ENCODE measurements around the gene FAM222A.

Gene FAM222A

DNA sequence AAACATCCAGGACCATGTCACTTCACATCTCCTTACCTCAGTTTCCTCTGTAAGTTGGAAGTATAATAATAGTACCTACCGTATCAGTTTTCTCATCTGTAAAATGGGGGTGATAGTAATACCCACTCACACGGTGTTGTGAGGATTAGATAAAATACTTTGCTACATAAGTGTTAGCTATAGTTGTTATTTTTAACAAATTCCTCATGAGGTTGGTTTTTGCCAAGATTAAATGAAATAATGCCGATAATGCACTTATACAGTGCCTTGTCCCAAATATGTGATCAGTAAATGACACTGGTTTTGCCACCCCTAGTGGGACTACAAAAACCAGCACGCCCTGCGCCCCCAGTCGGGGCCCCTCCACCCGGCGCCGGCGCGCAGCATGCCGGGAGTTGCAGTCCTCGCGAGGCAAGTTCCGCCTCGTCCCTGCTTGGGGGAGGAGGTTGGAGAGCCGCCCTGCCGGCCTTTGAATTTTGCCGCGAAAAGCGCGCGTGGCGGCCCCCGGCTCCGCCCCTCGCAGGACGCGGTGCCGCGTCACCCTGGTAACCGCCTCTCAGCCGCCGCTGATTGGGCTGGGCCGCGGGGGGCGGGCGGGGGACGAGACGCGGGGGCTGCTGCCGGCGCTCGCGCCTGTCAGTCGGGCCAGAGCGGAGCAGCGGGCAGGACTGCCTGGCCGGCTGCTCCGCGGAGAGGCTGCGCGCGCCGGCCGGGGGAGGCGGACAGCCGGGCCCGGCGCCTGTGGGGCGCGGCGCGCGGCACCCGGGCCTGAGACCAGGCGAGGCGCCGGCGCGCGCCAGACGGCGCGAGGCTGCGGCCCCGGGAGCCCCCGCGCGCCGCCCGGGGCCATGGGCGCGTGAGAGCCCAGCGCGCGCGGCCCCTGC, at the start of gene FAM222A:
Gene FAM222A, plus strand, starts transcription at position 639 of the 884 bp plus-strand sequence. CDS start 30,322 bp downstream, outside the sequence.
- TF ChIP-seq, protein P1, sequence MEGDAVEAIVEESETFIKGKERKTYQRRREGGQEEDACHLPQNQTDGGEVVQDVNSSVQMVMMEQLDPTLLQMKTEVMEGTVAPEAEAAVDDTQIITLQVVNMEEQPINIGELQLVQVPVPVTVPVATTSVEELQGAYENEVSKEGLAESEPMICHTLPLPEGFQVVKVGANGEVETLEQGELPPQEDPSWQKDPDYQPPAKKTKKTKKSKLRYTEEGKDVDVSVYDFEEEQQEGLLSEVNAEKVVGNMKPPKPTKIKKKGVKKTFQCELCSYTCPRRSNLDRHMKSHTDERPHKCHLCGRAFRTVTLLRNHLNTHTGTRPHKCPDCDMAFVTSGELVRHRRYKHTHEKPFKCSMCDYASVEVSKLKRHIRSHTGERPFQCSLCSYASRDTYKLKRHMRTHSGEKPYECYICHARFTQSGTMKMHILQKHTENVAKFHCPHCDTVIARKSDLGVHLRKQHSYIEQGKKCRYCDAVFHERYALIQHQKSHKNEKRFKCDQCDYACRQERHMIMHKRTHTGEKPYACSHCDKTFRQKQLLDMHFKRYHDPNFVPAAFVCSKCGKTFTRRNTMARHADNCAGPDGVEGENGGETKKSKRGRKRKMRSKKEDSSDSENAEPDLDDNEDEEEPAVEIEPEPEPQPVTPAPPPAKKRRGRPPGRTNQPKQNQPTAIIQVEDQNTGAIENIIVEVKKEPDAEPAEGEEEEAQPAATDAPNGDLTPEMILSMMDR (IDR thresholded peaks at IDR 0.05; ENCODE audit: insufficient read depth, missing control alignments), result no peak
- FAIRE-seq, result no peak
- DNase-seq (ENCODE audit: insufficient read length, low spot score), result peak; percentile 96

DNA sequence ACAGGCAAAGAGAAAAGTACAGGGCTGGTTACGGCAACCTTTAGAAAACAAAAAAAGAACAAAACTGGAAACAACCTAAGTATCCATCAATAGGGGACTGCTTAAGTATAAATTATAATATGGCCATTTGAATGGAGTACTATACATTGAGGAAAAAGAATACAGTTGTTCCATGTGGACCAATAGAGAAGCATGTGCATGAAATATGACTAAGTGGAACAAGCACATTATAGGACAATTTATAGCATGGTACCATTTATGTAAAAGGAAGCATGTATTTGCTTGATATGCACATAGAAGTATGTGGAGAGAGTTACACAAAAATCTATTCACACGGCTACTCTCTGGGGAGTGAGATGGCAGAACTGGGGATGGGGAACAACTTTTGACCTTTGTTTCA, 49.2 kb upstream of the FAM222A start:
- FAIRE-seq, result no peak
- no peak for DNase-seq (ENCODE audit: insufficient read length, low spot score)
- TF ChIP-seq, protein P1 (IDR thresholded peaks at IDR 0.05; ENCODE audit: insufficient read depth, missing control alignments), result no peak

DNA sequence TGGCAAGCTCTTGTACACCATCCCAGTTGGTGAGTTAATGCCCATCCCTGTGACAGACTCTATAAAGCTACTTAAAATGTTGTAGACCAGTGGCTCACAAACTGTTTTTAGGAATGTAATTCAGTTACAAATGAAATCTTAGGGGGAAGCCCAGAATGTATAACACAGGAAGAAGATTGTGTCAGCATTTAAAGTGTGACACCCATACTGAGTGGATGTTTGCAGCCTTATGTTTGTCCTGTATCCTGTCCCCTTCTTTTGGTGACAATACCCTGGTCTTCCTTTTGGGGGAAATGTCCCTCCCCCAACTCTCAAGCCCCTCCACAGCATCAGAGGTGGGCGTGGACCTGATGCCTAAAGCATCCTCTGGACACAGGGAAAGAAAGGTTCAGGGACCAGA, 47.6 kb upstream of the FAM222A start:
- TF ChIP-seq, protein P1 (IDR thresholded peaks at IDR 0.05; ENCODE audit: insufficient read depth, missing control alignments), result no peak
- no peak for FAIRE-seq
- no peak for DNase-seq (ENCODE audit: insufficient read length, low spot score)

DNA sequence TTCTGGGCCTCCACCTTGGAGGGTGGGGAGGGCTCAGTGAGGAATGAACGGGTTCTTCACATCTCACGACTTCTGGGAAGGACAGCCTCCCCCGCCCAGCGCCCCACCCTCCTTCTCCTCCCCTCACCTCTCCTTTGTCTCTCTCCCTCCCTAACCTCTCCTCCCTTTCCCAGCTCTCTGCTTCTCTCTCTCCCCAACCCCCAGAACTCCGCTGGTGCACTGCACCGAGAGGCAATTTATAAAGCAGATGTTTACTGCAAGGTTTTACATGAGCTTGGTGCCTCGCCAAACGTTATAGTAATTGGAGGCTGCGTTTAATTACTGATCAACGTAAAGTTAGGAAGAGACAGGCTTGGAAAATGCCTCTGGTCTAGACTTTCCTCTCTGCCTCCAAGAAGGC, 42.9 kb upstream of the FAM222A start:
- DNase-seq (ENCODE audit: insufficient read length, low spot score) (no peak), FAIRE-seq (no peak)
- TF ChIP-seq, protein P1 (IDR thresholded peaks at IDR 0.05; ENCODE audit: insufficient read depth, missing control alignments), result no peak

DNA sequence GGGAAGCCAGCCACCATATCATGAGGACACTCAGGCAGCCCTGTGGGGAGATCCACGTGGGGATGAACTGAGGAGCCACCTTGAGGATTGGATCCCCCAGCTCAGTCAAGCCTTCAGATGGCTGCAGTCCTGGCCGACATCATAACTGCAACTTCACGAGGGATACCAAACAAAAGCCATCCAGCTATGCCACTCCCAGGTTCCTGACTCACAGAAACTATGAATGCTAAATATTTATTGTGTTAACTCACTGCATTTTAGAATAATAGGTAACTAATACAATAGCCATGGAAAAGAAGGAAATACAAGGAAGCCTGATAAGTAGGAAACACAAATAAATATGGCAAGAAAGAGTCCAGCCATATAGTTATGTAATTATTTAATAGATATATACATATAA, 42.1 kb upstream of the FAM222A start:
- TF ChIP-seq, protein P1 (IDR thresholded peaks at IDR 0.05; ENCODE audit: insufficient read depth, missing control alignments), result no peak
- no peak for FAIRE-seq
- DNase-seq (ENCODE audit: insufficient read length, low spot score), result no peak

DNA sequence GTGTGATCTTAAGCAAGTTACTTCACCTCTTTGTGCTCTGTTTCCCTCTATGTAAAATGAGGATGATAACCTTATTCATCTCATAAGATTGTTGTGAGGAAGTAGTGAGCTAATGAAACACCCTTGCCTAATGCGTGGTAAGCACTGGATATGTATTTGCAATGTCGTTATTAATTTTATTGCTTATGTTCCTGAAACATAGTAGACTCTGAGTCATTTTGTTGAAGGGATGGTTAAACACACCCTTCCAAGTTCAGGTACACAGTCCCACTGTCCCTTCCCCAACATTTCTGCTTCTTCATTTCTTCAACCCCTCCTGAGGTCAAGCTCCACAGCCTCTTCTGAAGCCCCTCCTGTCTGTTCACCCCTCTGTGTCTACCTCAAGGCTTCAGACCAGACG, 40.2 kb upstream of the FAM222A start:
- TF ChIP-seq, protein P1 (IDR thresholded peaks at IDR 0.05; ENCODE audit: insufficient read depth, missing control alignments), result no peak
- FAIRE-seq, result no peak

DNA sequence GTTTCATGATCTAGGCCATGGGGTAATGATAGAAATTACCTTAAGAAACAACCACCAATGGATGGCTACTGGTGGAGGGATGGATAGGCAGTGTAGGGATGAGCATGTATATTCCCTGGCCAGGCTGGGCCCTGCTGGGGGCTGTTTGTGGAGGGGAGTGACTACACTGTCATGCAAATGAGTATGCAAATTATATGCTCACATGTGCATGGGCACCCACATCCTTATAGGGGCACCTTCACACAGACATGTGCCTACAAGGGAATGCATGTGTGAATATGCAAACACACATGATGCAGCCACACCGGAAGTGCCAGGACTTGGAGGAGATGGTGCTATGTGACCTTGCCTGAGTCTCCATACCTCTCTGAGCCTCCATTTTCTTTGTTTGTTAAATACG, 39.7 kb upstream of the FAM222A start:
- TF ChIP-seq, protein P1 (IDR thresholded peaks at IDR 0.05; ENCODE audit: insufficient read depth, missing control alignments), result no peak
- DNase-seq (ENCODE audit: insufficient read length, low spot score) (no peak), FAIRE-seq (no peak)

More for the DNA sequence above, 40.2 kb upstream of the FAM222A start:
- DNase-seq (ENCODE audit: insufficient read length, low spot score), result no peak
